Panc1 (cell line): ENCODE data around the gene CSMD2. TPM values are rescaled to one million over a fixed set of nuclear protein-coding genes. Genes with fewer than 3 reads are reported as not detected.

Experiments
- ATAC-seq: fragments of 200-7000 bp; cut with Tn5 transposase; 2 replicates; pipeline ENCODE4 v1.9.1; 2020; ENCODE audit warnings: mild to moderate bottlenecking, moderate library complexity
- BruUV-seq: library from RNA; stranded (reverse); fragments of 400-500 nt; replicated peaks from 2 replicates; lab custom pipeline; 2021; lab: Mats Ljungman, UMichigan
- CTCF ChIA-PET: fragments of 300-600 bp; sonication (Branson Sonifier 250); formaldehyde crosslinking; loops from one replicate; lab custom pipeline; 2022; ENCODE audit warnings: antibody characterized with exemption; lab: Charles Lee
- POLR2A ChIA-PET: fragments of 300-600 bp; sonication (Branson Sonifier 250); formaldehyde crosslinking; loops from one replicate; lab custom pipeline; 2022; ENCODE audit warnings: antibody characterized with exemption; lab: Charles Lee
- DNase-seq: peaks from one replicate; pipeline ENCODE4 v3.0.0-alpha.2; 2010; ENCODE audit warnings: low read depth, low spot score
- H3K27ac ChIP-seq: 2 replicates; pipeline ENCODE4 v1.5.1; 2011; ENCODE audit warnings: mild to moderate bottlenecking, low read length, inconsistent platforms
- H3K27me3 ChIP-seq: fragments of 200-500 bp; sonication (Bioruptor generic); 2 replicates; pipeline ENCODE4 v1.6.0; 2014; ENCODE audit warnings: low read length, inconsistent platforms; ENCODE audit not compliant: control insufficient read depth, insufficient read depth
- H3K36me3 ChIP-seq: fragments of 200-500 bp; sonication (Bioruptor generic); 2 replicates; pipeline ENCODE4 v1.5.1; 2014; ENCODE audit warnings: inconsistent platforms, mild to moderate bottlenecking, low read length, moderate library complexity; ENCODE audit not compliant: control insufficient read depth, insufficient read depth
- H3K4me1 ChIP-seq: 2 replicates; pipeline ENCODE4 v1.5.1; 2011; ENCODE audit warnings: inconsistent platforms, mild to moderate bottlenecking, low read length, moderate library complexity; ENCODE audit not compliant: control insufficient read depth, insufficient read depth
- H3K4me3 ChIP-seq, 2 experiments: 2 replicates each; pipeline ENCODE4 v1.5.1; 2011 to 2012; ENCODE audit warnings: low read depth in 2 of 2, low read length in 2 of 2, mild to moderate bottlenecking in 2 of 2, inconsistent platforms in 1 of 2, moderate library complexity in 1 of 2
- H3K9me3 ChIP-seq: fragments of 200-500 bp; sonication (Bioruptor generic); 2 replicates; pipeline ENCODE4 v1.5.1; 2014; ENCODE audit warnings: low read depth, mild to moderate bottlenecking, inconsistent platforms, low read length, moderate library complexity; ENCODE audit not compliant: control insufficient read depth, insufficient read depth
- POLR2AphosphoS5 ChIP-seq: IDR thresholded peaks from 2 replicates; pipeline ENCODE4 v1.6.1; 2012; ENCODE audit warnings: mild to moderate bottlenecking, low read depth, low read length, moderate library complexity
- REST ChIP-seq, 2 experiments: IDR thresholded peaks; 2 replicates each; pipeline ENCODE4 v1.6.1; 2011 to 2012; ENCODE audit warnings: low read depth in 2 of 2, control low read depth in 1 of 2, low read length in 1 of 2, mild to moderate bottlenecking in 1 of 2, moderate library complexity in 1 of 2; ENCODE audit not compliant: insufficient read depth in 1 of 2
- SIN3A ChIP-seq: IDR thresholded peaks from 2 replicates; pipeline ENCODE4 v1.6.1; 2012; ENCODE audit warnings: low read depth, mild to moderate bottlenecking, low read length, moderate library complexity, borderline replicate concordance; ENCODE audit not compliant: insufficient read depth
- TCF7L2 ChIP-seq: IDR thresholded peaks from 2 replicates; pipeline ENCODE4 v1.6.1; 2011; ENCODE audit warnings: mild to moderate bottlenecking, low read depth, low read length, inconsistent platforms
- in situ Hi-C: cut with HindIII; loops from 2 replicates; pipeline ENCODE4 v1.10.0; 2016; ENCODE audit warnings: low sequenced_read_pairs, low pct_unique_long_range_greater_than_20kb
- intact Hi-C: fragments of 100-400 bp; cut with micrococcal nuclease; formaldehyde crosslinking; loops from one replicate; pipeline ENCODE4 v1.10.0; 2022; ENCODE audit not compliant: unreplicated experiment
- total RNA-seq: library from RNA; stranded (reverse); gene quantifications from one replicate; pipeline ENCODE4 v1.2.1, GENCODE V29; 2021; ENCODE audit not compliant: unreplicated experiment
- TF ChIP-seq, protein P1 (sequence below): fragments of 450-650 bp; IDR thresholded peaks from 2 replicates; pipeline ENCODE4 v1.5.1; 2017; ENCODE audit warnings: mild to moderate bottlenecking

Gene CSMD2
- total RNA-seq, 1 experiment from 2014 or later = not detected

GRCh38 chr1:33943978-33944377 is 221.1 kb downstream of the CSMD2 start:
- no peaks in the 10 kb centered on the region for H3K27me3 ChIP-seq
- no TSS peak for BruUV-seq
- DNase-seq (no peak), ATAC-seq (no peak)
- no peak overlapping the region for H3K27ac ChIP-seq
- POLR2A ChIA-PET = interaction anchor here (0.6 kb wide), 1 partner anchor 13 kb away, joined by 4 read pairs; no protein-coding TSS in a partner anchor
- TF ChIP-seq TCF7L2 (no peak), POLR2AphosphoS5 (no peak), REST (IDR thresholded peaks at IDR 0.05; ENCODE audit: insufficient read depth in 1 of 2, low read depth in 2 of 2, low read length in 1 of 2) (no peak), SIN3A (no peak)
- TF ChIP-seq, protein P1, sequence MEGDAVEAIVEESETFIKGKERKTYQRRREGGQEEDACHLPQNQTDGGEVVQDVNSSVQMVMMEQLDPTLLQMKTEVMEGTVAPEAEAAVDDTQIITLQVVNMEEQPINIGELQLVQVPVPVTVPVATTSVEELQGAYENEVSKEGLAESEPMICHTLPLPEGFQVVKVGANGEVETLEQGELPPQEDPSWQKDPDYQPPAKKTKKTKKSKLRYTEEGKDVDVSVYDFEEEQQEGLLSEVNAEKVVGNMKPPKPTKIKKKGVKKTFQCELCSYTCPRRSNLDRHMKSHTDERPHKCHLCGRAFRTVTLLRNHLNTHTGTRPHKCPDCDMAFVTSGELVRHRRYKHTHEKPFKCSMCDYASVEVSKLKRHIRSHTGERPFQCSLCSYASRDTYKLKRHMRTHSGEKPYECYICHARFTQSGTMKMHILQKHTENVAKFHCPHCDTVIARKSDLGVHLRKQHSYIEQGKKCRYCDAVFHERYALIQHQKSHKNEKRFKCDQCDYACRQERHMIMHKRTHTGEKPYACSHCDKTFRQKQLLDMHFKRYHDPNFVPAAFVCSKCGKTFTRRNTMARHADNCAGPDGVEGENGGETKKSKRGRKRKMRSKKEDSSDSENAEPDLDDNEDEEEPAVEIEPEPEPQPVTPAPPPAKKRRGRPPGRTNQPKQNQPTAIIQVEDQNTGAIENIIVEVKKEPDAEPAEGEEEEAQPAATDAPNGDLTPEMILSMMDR = no peak
- H3K4me1 ChIP-seq = no peaks in the 10 kb centered on the region
- intact Hi-C loops = no loop called here
- no peak overlapping the region for H3K4me3 ChIP-seq
- no peaks in the 10 kb centered on the region for H3K9me3 ChIP-seq
- CTCF ChIA-PET = no interaction called here
- H3K36me3 ChIP-seq = no peaks in the 10 kb centered on the region
- in situ Hi-C loops = no loop called here

DNA sequence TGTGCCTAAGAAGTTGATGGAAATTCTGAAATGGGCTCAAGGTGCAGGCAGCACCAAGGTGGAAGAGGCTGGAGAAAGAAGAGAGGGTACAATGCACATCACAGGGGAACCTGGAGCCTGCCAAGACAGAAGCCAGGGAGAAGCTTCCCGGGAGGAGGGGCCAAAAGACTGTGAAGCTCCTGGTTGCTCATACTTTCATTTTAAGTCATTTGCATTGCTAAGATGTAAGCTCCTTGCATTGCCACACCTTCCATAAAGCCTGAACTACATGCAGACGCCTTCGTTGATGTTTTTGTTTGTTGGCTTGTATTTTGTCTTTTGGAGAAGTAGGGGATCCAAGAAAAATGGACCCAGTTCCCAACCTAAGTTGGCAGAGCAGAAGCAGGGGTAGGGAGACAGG is 232.2 kb downstream of the CSMD2 start:
- POLR2A ChIA-PET = no interaction called here
- Histone ChIP-seq H3K36me3 (no peaks in the 10 kb centered on the region), H3K27ac (no peak overlapping the region), H3K4me3 (no peak overlapping the region), H3K9me3 (no peaks in the 10 kb centered on the region), H3K4me1 (no peaks in the 10 kb centered on the region), H3K27me3 (no peaks in the 10 kb centered on the region; the same call in none of the 2 replicates)
- in situ Hi-C loops = no loop called here
- intact Hi-C loops = no loop called here
- ATAC-seq (no peak), DNase-seq (no peak)
- TF ChIP-seq REST (IDR thresholded peaks at IDR 0.05; ENCODE audit: insufficient read depth in 1 of 2, low read depth in 2 of 2, low read length in 1 of 2) = no peak
- no peak for TF ChIP-seq TCF7L2
- no peak for TF ChIP-seq POLR2AphosphoS5
- TF ChIP-seq, protein P1 = no peak
- TF ChIP-seq SIN3A = no peak
- BruUV-seq = no TSS peak
- CTCF ChIA-PET = no interaction called here
